RPMI7951 (cell line): Measurements from ENCODE around the gene PSMD6. TPM values are rescaled to one million over a fixed set of nuclear protein-coding genes. Genes with fewer than 3 reads are reported as not detected.

Experiments used
- DNase-seq: peaks from one replicate; pipeline ENCODE4 v3.0.0-alpha.2; 2012; ENCODE audit warnings: low read depth
- total RNA-seq: library from RNA; depleted of rRNA; stranded (reverse); fragments of >200 nt; shearing (Covaris generic); gene quantifications from 2 replicates; pipeline ENCODE4 v1.2.3, GENCODE V29; 2014

The PSMD6 gene
- total RNA-seq, 1 experiment from 2014 or later, result 174 TPM

GRCh38 chr3:63977893-63978292 is 45.4 kb downstream of the PSMD6 start:
- DNase-seq, result no peak

DNA sequence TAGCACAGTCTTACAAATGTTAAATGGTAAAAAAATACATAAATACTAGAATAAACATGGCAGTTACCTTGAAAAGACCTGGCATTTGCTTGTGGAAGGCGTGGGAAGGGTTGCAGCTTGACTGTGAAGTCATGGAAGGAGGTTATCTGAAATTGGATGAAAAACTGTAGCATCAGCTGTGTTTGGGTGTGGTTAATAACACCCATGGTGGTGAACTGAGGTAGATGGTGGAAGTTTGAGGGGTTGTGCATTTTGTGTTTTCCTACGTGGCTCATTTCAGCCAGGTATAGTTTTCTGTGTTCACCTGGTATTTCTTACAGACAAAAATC is 46.5 kb downstream of the PSMD6 start:
- no peak for DNase-seq

DNA sequence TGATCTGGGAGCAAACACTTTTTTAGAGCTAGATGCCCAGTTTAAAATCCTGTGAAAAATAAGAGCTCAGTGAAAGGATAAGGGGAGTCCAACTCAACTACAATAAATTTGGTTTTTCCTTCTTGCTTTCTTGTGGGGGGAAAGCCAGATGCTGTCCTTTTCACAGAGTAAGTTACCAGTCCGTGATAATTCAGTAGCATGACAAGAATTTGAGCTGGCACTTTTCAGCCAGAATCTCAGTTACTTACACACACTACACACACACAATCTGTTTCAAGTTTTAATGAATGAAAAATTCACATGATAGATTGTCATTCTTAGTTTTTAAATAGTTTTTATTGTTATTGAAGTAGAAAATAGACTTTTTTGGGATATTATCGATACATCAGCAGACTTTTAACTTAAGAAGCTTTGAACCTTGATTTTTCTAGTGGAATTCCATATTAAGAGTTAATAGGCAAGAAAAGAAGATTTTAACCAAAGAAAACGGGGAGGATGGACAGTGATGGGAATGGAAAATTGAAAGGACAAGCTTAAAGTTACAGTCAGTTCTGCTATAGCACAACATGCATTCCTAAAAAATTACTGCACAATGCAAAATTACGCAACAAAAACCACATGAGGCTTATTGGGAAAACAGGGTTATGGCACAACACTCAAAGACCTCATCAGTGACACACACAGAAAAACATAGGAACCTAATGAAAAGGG is 47.0 kb downstream of the PSMD6 start:
- peak; percentile 89 for DNase-seq

DNA sequence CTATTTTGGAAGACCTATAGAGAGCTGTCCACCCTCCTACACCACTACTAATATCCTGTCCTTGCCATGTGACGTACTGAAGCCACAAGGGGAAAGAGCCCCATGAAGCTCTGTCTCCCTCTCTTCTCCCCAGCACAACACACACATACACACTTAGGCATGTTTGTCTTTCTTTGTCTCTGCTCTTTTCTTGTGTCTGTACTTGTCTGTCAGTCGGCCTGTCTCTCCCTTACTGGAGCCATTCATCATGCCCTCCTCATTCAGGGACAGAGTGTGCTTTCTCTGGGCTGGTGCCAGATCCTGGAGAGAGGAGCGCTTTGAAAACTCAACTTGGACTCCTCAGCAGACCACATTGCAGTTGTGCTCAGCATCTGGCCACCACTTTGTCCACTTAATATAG is 47.6 kb downstream of the PSMD6 start:
- DNase-seq, result peak; percentile 70

DNA sequence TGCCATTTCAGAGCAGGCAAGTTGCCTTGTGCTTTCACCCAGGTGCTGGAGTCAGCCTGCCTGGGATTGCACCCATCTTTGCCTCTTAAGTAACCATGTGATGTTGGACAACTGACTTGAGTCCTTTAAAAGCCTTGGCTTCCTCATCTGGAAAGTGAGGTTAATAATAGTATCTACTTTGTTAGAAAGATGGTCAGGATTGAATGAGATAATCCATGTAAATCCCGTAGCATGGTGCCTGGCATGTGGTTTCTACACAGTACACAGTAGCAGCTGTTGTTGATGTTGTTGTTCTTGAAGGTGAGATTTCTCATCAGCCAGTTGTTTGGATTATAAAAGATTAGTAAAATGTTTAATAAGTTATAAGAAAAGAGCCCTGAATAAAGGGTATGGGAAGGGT is 48.8 kb downstream of the PSMD6 start:
- DNase-seq, result no peak

GRCh38 chr3:63973406-63973805 is 49.9 kb downstream of the PSMD6 start:
- DNase-seq, result no peak

GRCh38 chr3:63972987-63973386 is 50.3 kb downstream of the PSMD6 start:
- DNase-seq, result no peak

GRCh38 chr3:63972196-63972595 is 51.1 kb downstream of the PSMD6 start:
- DNase-seq, result no peak

- DNase-seq, result no peak
Observed at GRCh38 chr3:63970631-63971475, 52.4 kb downstream of the PSMD6 start.

DNA sequence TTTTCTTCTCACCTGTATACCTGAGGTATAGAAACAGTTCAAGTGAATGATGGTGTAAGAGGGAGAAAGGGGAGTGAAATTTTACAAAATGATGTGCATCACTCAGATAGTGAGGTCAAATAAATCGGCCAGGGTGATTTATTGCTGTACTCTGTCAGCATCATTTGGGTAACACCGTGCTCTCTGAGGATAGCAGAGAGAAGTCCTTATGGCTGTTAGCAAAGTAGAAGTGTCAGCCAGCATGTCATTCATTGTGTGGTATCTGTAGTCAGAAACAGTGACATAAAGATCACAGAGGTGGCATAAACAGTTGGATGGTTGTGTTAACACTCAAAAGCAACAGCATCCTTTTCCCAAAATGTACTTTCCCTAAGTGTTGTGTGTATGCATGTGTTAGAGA is 53.4 kb downstream of the PSMD6 start:
- no peak for DNase-seq

GRCh38 chr3:63968612-63969350 is 54.5 kb downstream of the PSMD6 start:
- DNase-seq, result no peak

- DNase-seq, result no peak
Observed at GRCh38 chr3:63967675-63968611, 55.4 kb downstream of the PSMD6 start.

- no peak for DNase-seq
Observed at GRCh38 chr3:63966871-63967270, 56.4 kb downstream of the PSMD6 start.

GRCh38 chr3:63966007-63966406 is 57.3 kb downstream of the PSMD6 start:
- DNase-seq, result no peak

GRCh38 chr3:63964681-63965485 is 58.4 kb downstream of the PSMD6 start:
- no peak for DNase-seq

GRCh38 chr3:63963496-63963895 is 59.8 kb downstream of the PSMD6 start:
- DNase-seq, result no peak

DNA sequence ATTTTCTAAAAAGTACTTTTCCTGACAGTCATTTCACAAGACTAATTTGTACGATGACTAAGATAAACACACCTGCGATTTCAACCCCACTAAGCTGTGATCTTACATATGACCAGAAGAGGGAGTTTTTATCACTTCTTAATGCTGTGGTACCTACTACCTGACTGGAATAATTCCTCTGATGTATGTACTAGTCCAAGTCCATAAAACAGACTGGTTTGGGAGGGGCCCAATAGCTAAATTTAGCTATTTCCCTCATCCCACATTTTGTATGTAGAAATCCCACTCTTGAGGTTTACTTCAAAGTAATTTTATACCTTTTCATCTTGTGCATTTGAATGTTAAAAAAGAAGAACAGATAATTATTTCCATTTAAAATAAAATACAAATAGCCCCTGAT is 61.4 kb downstream of the PSMD6 start:
- DNase-seq, result peak; percentile 44
